Transverse colon (tissue), 4 donors: ENCODE data around the gene MYO16. TPM values are rescaled to one million over a fixed set of nuclear protein-coding genes. Genes with fewer than 3 reads are reported as not detected.

Experiments used
- DNase-seq: peaks from one replicate; pipeline ENCODE4 v3.0.0-alpha.2; 2019
- H3K27ac ChIP-seq, 4 donors: fragments of 200-600 bp; sonication (generic); 2 replicates each; pipeline ENCODE4 v1.5.1; 2016 to 2018; ENCODE audit warnings: inconsistent platforms in 4 of 4
- H3K27me3 ChIP-seq: fragments of 200-600 bp; sonication (generic); 2 replicates; pipeline ENCODE4 v1.5.1; 2017; ENCODE audit warnings: inconsistent platforms
- H3K36me3 ChIP-seq, 4 donors: fragments of 200-600 bp; sonication (generic); 2 replicates each; pipeline ENCODE4 v1.5.1; 2017 to 2019; ENCODE audit warnings: inconsistent platforms in 4 of 4
- H3K4me1 ChIP-seq, 4 donors: fragments of 200-600 bp; sonication (generic); 2 replicates each; pipeline ENCODE4 v1.5.1; 2017 to 2020; ENCODE audit warnings: inconsistent platforms in 4 of 4
- H3K4me3 ChIP-seq, 4 donors: fragments of 200-600 bp; sonication (generic); 1 replicate in 1 of 4; 2 replicates in 3 of 4; pipeline versions ENCODE4 v1.5.1 to v1.6.1; 2017 to 2019; ENCODE audit warnings: inconsistent platforms in 4 of 4
- H3K9me3 ChIP-seq, 2 donors: fragments of 200-600 bp; sonication (generic); 2 replicates each; pipeline ENCODE4 v1.5.1; 2017 to 2019; ENCODE audit warnings: inconsistent platforms in 2 of 2
- EP300 ChIP-seq: sonication (generic); formaldehyde crosslinking; IDR thresholded peaks from one replicate; pipeline ENCODE4 v1.6.1; 2017; ENCODE audit warnings: antibody characterized with exemption, low read depth
- POLR2A ChIP-seq: fragments of 450-650 bp; IDR thresholded peaks from one replicate; pipeline ENCODE4 v1.6.1; 2016; ENCODE audit warnings: antibody characterized with exemption, mild to moderate bottlenecking, moderate library complexity
- POLR2AphosphoS5 ChIP-seq, 3 donors: sonication (generic); formaldehyde crosslinking; IDR thresholded peaks; one replicate each; pipeline ENCODE4 v1.6.1; 2016; ENCODE audit warnings: antibody characterized with exemption in 3 of 3
- WGBS, 2 donors: methylation state at CpG; one replicate each; pipeline ENCODE4 v1.1.5; 2018; ENCODE audit warnings: low coverage in 1 of 2; 5-methylcytosine and 5-hydroxymethylcytosine counted together
- in situ Hi-C, 4 donors: fragments of 200-750 bp; cut with MboI; loops; one replicate each; pipeline versions ENCODE4 v1.15.0 to v1.15.1; 2017; ENCODE audit warnings: low sequenced_read_pairs in 3 of 4, low pct_ligation_motif_present in 1 of 4, low pct_unique_long_range_greater_than_20kb in 1 of 4
- intact Hi-C: fragments of 100-400 bp; cut with DNase I; formaldehyde crosslinking; loops from one replicate; pipeline ENCODE4 v1.15.1; 2023; ENCODE audit warnings: low total_unique reads
- total RNA-seq, 4 donors: library from RNA; depleted of rRNA; stranded (reverse); fragments of >200 nt; gene quantifications; one replicate each; pipeline ENCODE4 v1.1.0, GENCODE V29; 2016
- TF ChIP-seq, protein P1 (sequence below), 5 experiments: fragments of 200-600 bp in 3 of 5; fragments of 450-650 bp in 2 of 5; sonication (generic) in 3 of 5; IDR thresholded peaks; 1 replicate in 2 of 5; 2 replicates in 3 of 5; pipeline ENCODE4 v1.5.1; 2016 to 2017; ENCODE audit warnings: antibody characterized with exemption in 5 of 5, inconsistent platforms in 3 of 5, mild to moderate bottlenecking in 2 of 5, moderate library complexity in 1 of 5

The MYO16 gene
- total RNA-seq, 4 donors from 2014 or later = under 0.01 to 3.4 TPM; not detected in 2

GRCh38 chr13:109204252-109204651, 574.8 kb downstream of the MYO16 start:
- no peaks in the 10 kb centered on the region for H3K27me3 ChIP-seq
- intact Hi-C loops (no loop called here), in situ Hi-C loops (no loop called here)
- DNase-seq = no peak
- H3K36me3 ChIP-seq = no peaks in the 10 kb centered on the region
- no peak overlapping the region for H3K4me3 ChIP-seq
- no peaks in the 10 kb centered on the region for H3K4me1 ChIP-seq
- no peak for TF ChIP-seq POLR2A
- WGBS, 2 donors = 78 to 89% methylated on average over 1 to 2 of the region's 2 CpGs
- no peak overlapping the region for H3K27ac ChIP-seq
- H3K9me3 ChIP-seq = no peaks in the 10 kb centered on the region

- Histone ChIP-seq H3K4me1 (no peaks in the 10 kb centered on the region), H3K36me3 (no peaks in the 10 kb centered on the region), H3K27me3 (no peaks in the 10 kb centered on the region), H3K27ac (no peak overlapping the region), H3K4me3 (no peak overlapping the region), H3K9me3 (no peaks in the 10 kb centered on the region)
- intact Hi-C loops (no loop called here), in situ Hi-C loops (no loop called here)
- TF ChIP-seq POLR2AphosphoS5 (IDR thresholded peaks at IDR 0.05) (no peak), EP300 (no peak), POLR2A (no peak)
- no peak for DNase-seq
- WGBS, 2 donors = 95% methylated on average over 4 of the region's 4 CpGs; no CpG with 5 or more reads in 1 of the 2 donors
Observed at GRCh38 chr13:109204657-109205056, 575.2 kb downstream of the MYO16 start.

DNA sequence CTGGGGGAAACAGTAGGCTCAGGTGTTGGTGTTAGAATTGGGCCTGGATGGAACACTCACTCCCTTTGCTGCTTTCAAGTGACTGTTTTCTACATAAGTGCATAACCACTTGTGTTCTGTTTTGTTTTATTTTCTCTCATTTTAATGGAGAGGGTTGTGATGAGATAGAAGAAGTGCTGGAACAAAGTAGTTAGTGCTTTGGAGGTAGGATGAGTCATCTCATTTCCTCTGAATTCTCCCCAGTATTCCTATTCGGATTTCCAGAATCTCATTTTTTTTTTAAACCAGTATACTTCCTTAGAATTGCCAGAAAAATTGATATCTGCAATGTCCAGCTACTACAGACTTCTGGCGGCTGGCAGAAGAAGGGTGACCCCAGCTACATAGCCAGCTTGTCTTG, 575.9 kb downstream of the MYO16 start:
- H3K9me3 ChIP-seq = no peaks in the 10 kb centered on the region
- H3K27me3 ChIP-seq = no peaks in the 10 kb centered on the region
- TF ChIP-seq POLR2A (no peak), EP300 (no peak), POLR2AphosphoS5 (IDR thresholded peaks at IDR 0.05) (no peak)
- TF ChIP-seq, protein P1, sequence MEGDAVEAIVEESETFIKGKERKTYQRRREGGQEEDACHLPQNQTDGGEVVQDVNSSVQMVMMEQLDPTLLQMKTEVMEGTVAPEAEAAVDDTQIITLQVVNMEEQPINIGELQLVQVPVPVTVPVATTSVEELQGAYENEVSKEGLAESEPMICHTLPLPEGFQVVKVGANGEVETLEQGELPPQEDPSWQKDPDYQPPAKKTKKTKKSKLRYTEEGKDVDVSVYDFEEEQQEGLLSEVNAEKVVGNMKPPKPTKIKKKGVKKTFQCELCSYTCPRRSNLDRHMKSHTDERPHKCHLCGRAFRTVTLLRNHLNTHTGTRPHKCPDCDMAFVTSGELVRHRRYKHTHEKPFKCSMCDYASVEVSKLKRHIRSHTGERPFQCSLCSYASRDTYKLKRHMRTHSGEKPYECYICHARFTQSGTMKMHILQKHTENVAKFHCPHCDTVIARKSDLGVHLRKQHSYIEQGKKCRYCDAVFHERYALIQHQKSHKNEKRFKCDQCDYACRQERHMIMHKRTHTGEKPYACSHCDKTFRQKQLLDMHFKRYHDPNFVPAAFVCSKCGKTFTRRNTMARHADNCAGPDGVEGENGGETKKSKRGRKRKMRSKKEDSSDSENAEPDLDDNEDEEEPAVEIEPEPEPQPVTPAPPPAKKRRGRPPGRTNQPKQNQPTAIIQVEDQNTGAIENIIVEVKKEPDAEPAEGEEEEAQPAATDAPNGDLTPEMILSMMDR (IDR thresholded peaks at IDR 0.05) = no peak
- DNase-seq = no peak
- no peaks in the 10 kb centered on the region for H3K36me3 ChIP-seq
- no peaks in the 10 kb centered on the region for H3K4me1 ChIP-seq
- no peak overlapping the region for H3K27ac ChIP-seq
- WGBS, 2 donors = 67 to 83% methylated on average over 2 of the region's 2 CpGs
- intact Hi-C loops = no loop called here
- no peak overlapping the region for H3K4me3 ChIP-seq
- in situ Hi-C loops = no loop called here

- H3K27me3 ChIP-seq = no peaks in the 10 kb centered on the region
- H3K9me3 ChIP-seq = no peaks in the 10 kb centered on the region
- H3K4me1 ChIP-seq = no peaks in the 10 kb centered on the region
- H3K27ac ChIP-seq = no peak overlapping the region
- in situ Hi-C loops = no loop called here
- no peaks in the 10 kb centered on the region for H3K36me3 ChIP-seq
- no peak for TF ChIP-seq POLR2A
- TF ChIP-seq, protein P1 (IDR thresholded peaks at IDR 0.05) = no peak
- TF ChIP-seq POLR2AphosphoS5 (IDR thresholded peaks at IDR 0.05) = no peak
- TF ChIP-seq EP300 = no peak
- no peak overlapping the region for H3K4me3 ChIP-seq
- WGBS, 2 donors = 71 to 81% methylated on average over 6 to 7 of the region's 7 CpGs
- intact Hi-C loops = no loop called here
- no peak for DNase-seq
Observed at GRCh38 chr13:109206616-109207015, 577.2 kb downstream of the MYO16 start.

DNA sequence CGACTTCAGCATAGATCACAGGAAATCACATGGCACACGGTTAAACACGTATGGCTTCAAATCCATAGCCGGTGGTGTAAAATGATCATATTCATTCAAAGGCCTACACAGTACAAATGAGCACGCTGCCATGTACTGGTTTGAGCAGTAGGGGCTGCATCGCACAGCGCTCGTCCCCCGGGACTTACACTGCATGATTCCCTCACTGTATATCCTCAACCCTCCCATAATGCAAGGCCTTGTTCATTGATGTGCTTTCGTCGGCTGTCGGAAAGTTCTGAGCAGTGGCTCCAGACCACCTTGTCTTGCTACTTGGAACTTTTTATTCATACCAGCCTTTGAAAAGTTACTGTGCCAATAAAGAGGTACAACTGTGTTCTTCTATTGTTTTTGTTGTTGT, 578.2 kb downstream of the MYO16 start:
- Histone ChIP-seq H3K36me3 (no peaks in the 10 kb centered on the region), H3K4me3 (no peak overlapping the region), H3K9me3 (no peaks in the 10 kb centered on the region), H3K27ac (no peak overlapping the region), H3K27me3 (no peaks in the 10 kb centered on the region), H3K4me1 (no peaks in the 10 kb centered on the region)
- intact Hi-C loops = no loop called here
- 94 to 100% methylated on average over 3 to 12 of the region's 12 CpGs for WGBS, 2 donors
- TF ChIP-seq POLR2AphosphoS5 (IDR thresholded peaks at IDR 0.05) (no peak), EP300 (no peak), POLR2A (no peak)
- TF ChIP-seq, protein P1 (IDR thresholded peaks at IDR 0.05) = no peak
- DNase-seq = no peak
- in situ Hi-C loops = no loop called here
